IPS-NIHi7 (cell line): Measurements from ENCODE around the gene ZNF547.

Source experiments
- DNase-seq: peaks from one replicate; pipeline ENCODE4 v3.0.0; 2012; ENCODE audit warnings: mixed read lengths; ENCODE audit errors: extremely low spot score

Gene ZNF547

GRCh38 chr19:57362997-57363687 lies at the start of gene ZNF547, which contains the start of gene TRAPPC2B:
ZNF547 (plus strand) TSS chr19:57363551; CDS start chr19:57368556, 5,005 bp downstream.
TRAPPC2B (plus strand) TSS chr19:57363551; CDS start chr19:57364834, 1,283 bp downstream.
- DNase-seq: peak; percentile 98

- no peak for DNase-seq
Measured at GRCh38 chr19:57314146-57314545, 49.2 kb upstream of the ZNF547 start.

- peak; percentile 41 for DNase-seq
Measured at GRCh38 chr19:57317503-57317902, 45.8 kb upstream of the ZNF547 start.

DNA sequence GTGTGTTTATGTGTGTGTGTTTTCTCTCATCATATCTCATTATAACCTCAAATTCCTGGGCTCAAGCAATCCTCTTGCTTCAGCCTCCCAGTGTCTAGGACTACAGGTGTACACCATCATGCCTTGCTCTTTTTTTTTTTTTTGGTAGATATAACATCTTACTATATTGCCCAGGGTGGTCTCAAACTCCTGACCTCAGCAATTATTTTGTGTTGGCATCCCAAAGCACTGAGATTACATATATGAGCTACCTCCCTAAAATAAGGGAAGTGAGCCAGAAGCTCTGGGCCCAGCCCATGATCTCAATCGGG lies 43.5 kb upstream of the ZNF547 start:
- DNase-seq: no peak

GRCh38 chr19:57320180-57321084 lies 42.9 kb upstream of the ZNF547 start, which contains the start of gene ZNF543:
ZNF543 (plus strand) TSS chr19:57320472; CDS start chr19:57320854, 382 bp downstream.
- peak; percentile 100 for DNase-seq

DNA sequence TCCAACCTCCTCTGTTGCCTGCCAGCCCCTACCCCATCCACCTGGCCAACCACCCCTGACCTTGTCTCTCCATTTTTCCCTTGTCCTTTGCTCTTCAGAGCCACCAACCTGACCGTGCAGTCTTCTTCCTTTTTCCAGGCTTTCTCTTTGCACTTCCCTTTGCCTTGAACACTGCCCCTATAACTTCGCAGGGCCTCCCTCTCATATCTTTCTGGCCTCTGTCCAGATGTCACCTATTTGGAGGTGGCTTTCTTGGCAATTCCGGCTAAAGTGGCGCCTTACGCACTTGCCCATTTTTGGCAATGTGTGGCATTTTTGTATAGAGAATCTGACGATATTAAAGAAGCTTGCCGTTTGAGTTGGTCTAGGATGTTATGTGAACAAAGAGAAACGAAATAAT lies 42.2 kb upstream of the ZNF547 start:
- no peak for DNase-seq

GRCh38 chr19:57321751-57322150 lies 41.6 kb upstream of the ZNF547 start:
- no peak for DNase-seq

DNA sequence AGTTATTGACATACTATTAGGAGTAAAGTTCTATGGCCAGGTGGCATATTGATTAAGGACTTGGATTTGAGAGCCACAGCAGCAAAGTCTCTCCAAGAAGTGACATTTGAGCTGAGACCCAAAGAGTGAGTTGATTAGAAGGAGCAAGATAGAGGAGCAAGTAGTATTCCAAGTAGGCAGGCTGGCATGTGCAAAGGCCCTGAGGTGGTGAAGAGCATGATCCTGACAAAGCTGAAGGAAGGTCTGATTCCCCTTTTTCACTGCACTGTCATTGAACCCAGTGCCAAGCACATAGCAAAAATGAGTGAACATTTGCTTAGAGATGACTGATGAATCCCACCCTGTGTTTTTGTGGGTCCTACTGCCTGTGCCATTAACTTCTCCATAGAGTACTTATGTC lies 38.4 kb upstream of the ZNF547 start:
- DNase-seq: no peak

GRCh38 chr19:57327993-57328392 lies 35.4 kb upstream of the ZNF547 start:
- DNase-seq: no peak

DNA sequence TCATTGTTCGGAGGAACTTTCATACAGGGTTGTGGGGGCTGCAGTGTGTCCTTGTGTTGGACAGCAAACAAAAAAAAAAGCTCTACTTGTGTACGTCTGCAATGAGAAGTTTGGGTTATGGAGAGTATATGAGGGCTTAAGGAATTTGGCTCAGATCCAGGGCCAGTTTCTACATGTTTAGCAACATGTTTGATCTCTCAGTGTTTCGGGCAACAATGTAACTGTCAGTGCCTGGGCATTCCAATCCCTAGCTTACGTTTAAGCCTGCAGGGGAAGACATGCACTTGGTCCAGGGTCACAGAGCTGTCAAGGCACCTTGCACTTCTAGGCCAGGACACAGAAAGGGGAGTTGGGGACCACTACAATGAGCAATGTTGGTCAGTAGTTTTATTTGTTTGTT lies 29.2 kb upstream of the ZNF547 start:
- no peak for DNase-seq

DNA sequence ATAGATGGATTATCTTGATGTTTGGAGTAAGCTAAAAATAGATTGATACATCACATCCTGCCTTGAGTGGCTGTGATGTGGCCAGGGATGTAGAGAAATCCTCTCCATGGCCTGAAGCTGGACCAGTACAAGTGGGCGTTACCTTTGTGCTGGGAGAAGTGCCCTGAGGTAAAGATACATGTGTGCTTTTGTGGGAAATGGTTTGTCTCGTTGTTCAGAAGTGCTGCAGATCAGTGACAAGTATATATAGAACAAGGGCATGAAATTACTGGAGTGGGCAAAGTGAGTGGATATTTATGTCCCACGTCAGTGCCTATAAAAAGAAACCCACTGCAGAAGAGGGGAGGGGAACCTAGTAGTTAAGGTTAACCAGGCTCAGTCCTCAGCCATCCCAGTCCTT lies 24.5 kb upstream of the ZNF547 start:
- no peak for DNase-seq

DNA sequence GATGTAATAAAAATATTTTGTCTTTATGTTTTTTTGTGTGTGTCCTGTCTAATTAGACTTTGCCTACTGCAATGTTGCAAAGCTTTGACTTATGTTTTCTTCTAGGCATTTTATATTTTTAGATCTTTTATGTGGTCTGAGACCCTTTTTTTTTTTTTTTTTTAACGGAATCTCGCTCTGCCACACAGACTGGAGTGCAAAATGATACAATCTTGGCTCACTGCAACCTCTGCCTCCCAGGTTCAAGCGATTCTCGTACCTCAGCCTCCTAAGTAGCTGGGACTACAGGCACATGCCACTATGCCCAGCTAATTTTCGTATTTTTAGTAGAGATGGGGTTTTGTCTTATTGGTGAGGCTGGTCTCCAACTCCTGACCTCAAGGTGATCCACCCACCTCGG lies 20.8 kb upstream of the ZNF547 start:
- no peak for DNase-seq

GRCh38 chr19:57348136-57348535 lies 15.2 kb upstream of the ZNF547 start:
- DNase-seq: no peak

- DNase-seq: peak; percentile 99
Measured at GRCh38 chr19:57350877-57351805, 12.2 kb upstream of the ZNF547 start, which contains the start of gene ZNF304. ZNF304 (plus strand) TSS chr19:57351271; CDS start chr19:57351665, 394 bp downstream.

DNA sequence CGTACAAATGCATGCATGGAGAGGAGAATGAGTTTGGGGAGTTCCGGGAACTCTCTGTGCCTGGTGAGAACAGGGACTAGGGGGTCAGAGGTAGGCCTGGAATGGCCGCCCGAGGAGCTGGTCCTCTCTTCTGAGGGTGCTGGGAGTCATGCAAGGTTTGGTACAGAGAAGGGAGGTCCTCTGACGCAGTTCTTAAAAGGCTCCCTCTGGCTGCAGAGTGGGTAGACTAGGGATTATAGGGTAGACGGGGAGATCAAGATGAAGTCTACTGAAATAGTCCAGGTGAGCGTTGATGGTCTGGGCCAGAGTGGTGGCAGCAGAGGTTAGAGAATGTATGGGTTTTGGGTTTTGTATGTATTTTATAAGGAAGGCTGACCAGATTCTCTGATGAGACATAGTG lies 11.5 kb upstream of the ZNF547 start:
- peak; percentile 10 for DNase-seq

GRCh38 chr19:57355916-57356315 lies 7.4 kb upstream of the ZNF547 start:
- DNase-seq: no peak

- no peak for DNase-seq
Measured at GRCh38 chr19:57357406-57357805, 5.9 kb upstream of the ZNF547 start.

DNA sequence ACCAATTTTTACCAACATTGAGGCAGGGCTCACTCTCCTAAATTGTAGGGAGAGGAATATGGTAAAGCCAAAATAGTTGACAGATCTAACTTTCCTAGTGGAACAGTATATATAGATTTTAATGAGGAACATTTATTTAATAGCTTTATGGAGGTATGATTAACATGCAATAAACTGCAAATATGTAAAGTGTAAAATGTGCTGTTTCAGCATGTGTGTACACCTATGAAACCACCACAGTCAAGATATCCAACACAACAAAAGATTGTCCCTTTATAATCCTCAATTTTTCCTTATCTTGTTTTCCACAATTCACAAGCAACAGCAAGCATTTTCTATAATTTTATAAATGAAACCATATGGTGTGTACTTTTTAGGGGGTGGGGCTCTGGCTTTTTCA lies 4.1 kb upstream of the ZNF547 start:
- no peak for DNase-seq

DNA sequence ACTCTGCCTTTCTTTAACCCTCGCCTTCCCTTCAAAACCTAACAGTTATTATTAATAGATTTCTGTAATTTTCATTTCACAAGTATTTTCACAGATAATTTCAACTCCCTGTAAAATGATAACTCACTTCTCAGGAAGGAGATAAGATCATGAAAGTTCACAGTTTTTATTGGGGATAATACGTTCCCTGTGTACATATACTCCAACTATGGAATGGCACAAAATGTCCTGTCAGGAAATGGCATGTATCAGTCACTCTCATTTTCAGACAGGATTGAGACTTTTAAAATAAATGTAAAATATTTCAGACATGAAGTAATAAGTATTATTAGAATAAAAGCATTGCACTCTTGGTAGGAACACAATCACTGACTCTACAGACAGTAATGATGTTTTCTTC lies 932 bp upstream of the ZNF547 start:
- no peak for DNase-seq

DNA sequence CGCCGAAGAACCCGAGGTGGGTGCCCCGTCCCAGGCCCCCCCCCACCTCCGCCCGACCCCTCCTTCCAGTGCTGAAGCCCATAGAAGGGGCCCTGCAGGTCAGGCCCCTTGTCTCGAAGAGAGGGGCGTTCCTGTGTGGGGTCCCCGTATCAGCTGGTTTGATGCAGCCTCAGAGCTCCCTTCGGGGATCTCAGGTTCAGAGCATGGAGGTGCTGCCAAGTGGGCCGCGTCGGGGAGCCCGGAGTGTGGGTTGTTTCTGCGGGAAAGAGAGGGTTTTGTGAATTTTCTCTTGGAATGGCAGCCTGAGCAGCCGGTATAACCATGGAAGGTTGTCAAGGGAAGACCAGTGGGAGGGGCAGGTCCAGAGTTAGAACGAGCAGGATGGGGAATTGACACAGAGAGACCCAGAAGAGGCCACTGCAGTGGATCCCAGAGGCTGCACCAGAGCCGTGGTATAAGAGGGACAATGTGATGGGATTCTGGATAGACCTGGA lies 384 bp downstream of the ZNF547 start:
- DNase-seq: peak; percentile 12

DNA sequence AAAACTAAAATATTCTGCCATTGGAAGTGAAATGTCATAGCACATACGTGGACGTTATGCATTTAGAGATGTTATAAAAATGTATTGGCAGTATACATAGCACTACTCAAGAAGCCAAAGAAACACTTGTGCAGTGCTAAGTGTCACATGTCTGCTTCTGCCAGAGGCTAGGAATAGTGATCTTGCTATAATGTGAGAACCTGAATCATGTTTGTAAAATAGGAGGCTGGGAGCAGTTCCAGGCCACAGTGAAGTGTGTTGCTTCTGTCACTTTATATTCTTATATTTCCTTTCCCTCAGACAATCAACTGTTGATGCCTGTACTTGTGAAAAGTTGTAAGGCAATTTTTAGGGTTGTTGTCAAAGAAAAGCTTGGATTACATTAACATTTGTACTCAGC lies 3.4 kb downstream of the ZNF547 start:
- no peak for DNase-seq

DNA sequence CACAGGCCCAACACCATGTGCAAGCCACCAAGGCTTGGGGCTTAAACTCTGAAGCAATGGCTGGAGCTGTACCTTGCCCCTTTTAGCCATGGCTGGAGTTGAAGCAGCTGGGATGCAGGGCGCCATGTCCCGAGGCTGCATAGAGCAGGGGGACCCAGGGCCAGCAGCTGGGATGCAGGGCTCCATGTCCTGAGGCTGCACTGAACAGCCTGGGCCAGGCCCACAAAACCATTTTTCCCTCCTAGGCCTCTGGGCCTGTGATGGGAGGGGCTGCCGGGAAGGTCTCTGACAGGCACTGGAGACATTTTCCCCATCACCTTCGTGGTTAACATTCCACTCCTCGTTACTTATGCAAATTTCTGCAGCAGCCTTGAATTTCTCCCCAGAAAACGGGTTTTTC lies 10.8 kb downstream of the ZNF547 start:
- DNase-seq: no peak
